ENCODE measurements around the gene DTD1.

- TF ChIP-seq CTCF (IDR thresholded peaks at IDR 0.05) (no peak), POLR2A (IDR thresholded peaks at IDR 0.05) (no peak)
These were observed 46.1 kb upstream of the DTD1 start for GRCh38 chr20:18541741-18542140.
